HG02798 (cell line): ENCODE results near the gene VPS13D.
"Not testable (repeated sequence)": the region's sequence is repeated elsewhere in the genome, so short reads cannot be mapped to it uniquely, and the experiment has no call there.

Source experiments
- ATAC-seq: cut with Tn5 transposase; IDR thresholded peaks from one replicate; pipeline ENCODE4 v1.9.1; 2021; ENCODE audit warnings: mild to moderate bottlenecking; ENCODE audit not compliant: unreplicated experiment, poor library complexity

Gene VPS13D

GRCh38 chr1:12324973-12325372, 95.1 kb downstream of the VPS13D start:
- not testable (repeated sequence) for ATAC-seq

DNA sequence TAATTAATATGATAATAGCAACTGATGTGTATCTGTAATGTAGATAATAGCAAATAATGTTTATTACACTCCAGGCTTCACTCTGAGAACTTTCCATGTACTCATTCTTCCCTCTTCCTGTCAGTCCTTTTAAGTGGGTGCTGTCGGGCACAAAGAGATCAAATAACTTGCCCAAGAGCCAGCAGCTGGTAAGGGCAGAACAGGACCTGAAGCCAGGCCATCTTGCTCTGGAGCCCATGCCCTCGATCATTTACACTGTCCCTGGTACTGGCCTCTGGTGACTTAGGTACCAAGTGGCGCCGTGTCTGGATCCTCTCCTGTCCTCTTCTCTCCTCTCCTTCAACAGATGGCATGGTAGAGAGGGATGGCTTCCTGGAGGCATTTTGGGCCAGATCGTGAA, 97.2 kb downstream of the VPS13D start:
- ATAC-seq = no peak

DNA sequence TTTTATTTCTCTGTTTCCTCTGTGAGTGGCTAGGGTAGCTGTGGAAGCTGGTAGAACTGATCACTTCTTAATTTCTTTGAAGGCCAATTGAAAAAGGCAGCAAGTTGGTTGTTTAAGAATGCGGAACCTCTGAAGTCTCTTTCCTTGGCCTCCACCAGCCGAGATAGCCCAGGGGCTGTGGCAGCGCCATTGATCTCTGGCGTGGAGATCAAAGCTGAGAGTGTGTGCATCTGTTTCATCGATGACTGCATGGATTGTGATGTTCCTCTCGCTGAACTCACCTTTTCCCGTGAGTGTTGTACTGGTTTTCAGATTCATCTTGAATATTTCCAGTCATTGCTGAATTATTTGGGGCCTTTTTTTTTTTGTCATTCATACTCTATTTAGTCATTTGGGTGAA, 97.7 kb downstream of the VPS13D start:
- no peak for ATAC-seq

DNA sequence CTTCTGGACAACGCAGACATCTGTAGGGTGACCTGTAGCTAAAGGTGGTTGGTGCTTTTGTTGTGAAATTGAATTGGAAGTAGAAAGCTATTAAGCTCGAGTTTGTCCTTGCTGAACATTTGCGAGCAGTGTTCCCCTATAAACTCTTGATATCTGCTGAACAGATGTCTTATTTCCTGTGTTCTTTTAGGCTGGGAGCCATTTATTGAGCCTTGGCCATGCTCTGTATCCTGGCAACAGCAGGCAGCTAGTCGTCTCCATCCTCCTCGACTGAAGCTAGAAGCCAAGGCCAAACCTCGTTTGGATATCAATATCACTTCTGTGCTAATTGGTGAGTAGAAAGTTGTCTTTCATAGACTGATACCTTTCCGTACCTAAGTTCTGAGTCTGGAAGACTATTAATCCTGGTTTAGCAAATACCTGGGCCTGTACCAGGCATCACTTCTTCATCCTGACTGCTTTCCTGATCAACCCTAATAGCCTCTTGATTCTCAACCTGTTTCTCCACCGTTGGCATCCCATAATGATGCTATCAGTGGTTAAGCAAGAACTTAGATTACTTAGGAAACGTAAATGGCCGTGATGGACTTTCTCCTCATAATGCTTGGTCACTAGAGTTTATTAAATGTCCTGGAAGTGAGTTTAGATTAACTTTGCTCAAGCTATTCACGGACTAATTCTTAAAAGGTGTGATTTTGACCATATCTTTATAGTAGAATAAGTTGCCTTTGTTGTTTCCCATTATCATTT, 103.4 kb downstream of the VPS13D start:
- ATAC-seq = no peak

- ATAC-seq = no peak
Observed at GRCh38 chr1:12335815-12336214, 106.0 kb downstream of the VPS13D start.

GRCh38 chr1:12336413-12336812, 106.6 kb downstream of the VPS13D start:
- ATAC-seq = no peak

DNA sequence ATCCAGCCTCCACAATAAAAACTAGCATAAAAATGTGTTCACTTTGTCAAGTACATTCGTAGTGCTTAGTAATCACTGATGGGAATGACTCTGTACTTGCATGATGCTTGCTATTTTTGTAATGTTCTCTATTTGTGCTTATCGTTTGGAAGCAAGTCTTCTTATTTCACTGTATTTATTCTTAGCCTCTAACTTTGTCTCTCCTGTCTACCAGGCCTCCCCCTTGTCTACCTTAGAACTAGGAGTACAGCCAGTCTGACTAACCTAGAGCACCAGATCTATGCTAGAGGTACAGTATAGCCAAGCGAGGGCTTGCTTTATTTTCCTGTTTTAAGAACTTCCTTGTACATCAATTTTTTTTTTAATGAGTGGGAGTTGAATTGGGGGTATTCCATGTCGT, 108.2 kb downstream of the VPS13D start:
- ATAC-seq = no peak

- no peak for ATAC-seq
Observed at GRCh38 chr1:12338823-12339222, 109.0 kb downstream of the VPS13D start.

DNA sequence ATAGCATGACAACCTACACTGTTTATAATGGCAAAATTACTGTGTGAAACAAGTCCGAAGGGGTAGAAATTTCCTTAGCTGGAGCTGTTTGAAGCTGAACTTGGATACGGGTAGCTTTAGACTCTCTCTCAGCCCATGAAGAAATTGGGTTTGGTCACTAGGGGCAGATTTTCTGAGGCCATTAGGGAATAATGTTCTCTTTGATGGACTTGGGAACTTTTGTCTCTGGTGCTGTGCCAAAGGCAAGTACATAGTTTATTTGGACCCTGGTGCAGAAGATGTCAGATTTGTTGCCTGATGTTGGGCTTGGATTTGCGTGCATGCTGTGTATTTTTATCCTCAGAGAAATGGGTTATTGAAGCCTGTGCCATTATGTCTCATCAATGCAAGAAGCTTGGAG, 109.6 kb downstream of the VPS13D start:
- ATAC-seq = no peak

DNA sequence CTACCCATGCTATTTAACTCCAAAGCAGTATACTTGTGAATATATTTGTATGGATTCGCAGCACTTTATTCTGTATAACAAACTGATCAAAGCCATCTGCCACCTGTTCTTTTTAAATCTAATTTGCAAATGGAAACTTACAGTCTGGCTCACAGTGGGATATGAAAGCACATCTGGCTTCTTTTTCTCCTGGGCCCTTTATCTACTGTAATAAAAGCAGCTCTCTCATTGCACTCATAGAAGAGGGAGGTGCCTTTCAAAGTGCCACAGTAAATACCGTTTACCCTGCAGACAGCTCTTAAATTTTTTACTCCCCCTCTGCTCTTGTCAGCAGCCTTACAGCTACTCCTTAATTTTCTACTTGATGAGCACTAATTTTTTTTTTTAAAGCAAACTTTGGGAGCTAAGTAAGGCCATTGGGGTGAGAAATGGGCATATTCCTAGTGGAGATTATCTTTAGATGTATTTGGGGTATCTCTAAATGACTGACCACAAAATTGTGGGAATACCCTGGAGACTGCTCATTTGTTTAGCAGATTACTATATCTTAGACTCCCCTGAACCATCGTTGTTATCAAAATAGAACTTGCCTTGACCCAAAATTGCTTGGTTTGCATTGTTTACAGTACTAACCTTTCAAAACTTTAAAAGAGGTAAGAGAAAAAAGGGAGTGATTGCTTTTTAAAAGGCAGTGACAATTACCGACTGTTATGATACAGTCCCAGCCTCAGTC, 110.1 kb downstream of the VPS13D start:
- no peak for ATAC-seq

GRCh38 chr1:12340544-12340930, 110.7 kb downstream of the VPS13D start:
- ATAC-seq = no peak

- no peak for ATAC-seq
Observed at GRCh38 chr1:12341667-12342066, 111.8 kb downstream of the VPS13D start.

DNA sequence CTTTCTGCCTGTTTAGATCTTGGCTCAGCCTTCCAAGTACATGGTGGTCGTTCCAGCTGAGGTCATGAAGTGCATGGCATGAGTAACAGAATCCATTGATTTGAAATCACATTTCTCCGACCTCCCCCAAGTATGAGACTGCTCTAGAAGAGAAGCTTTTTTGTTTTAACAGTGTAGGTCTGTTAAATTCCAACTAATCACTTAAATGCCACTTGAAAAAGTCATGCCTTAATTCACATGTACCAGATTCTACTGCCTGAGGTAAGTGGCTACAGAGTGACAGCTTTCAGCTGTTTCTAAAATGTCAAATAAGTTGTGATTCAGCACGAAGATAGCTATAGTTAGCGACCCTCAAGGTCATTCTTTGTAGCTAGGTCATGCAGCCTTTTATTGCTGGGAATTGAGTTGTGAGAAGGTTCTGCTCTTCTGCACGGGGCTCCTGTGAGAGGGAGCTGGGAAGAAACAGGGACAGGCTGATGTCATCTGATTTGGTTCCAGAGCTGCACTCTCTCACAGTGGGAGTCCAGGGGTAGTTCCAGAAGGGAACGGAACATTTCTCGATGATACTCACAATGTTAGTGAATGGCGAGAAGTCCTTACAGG, 112.7 kb downstream of the VPS13D start:
- no peak for ATAC-seq

DNA sequence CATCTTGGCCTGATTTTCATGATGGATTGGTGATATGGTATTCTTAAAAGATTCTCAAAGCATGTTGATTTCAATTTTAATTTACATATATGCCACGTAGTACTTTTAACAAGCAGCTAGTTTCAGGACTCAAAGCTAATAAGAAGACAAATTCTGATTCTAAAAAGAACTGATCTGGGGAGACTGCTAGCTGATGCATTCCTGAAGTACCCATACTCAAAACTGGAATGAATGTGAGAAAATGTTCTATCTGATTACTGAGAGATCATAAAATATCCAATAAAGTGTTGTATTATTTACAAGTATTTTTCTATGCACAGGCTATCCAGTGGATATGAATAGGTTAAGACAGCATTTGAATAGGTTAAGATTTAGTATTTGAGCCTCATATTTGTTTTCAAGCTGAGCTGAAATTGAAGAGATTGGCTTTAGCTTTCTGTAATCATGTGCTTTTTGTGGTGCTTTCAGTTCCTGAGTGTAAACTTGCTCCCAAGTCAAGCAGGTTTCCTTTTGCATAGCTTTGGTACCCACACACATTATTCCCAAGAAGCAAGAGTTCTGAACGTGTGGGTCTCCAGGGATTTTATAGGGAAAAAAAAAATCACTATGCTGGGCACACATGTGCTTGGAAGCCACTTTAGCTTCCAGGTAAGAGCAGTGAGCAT, 114.1 kb downstream of the VPS13D start:
- ATAC-seq = no peak

DNA sequence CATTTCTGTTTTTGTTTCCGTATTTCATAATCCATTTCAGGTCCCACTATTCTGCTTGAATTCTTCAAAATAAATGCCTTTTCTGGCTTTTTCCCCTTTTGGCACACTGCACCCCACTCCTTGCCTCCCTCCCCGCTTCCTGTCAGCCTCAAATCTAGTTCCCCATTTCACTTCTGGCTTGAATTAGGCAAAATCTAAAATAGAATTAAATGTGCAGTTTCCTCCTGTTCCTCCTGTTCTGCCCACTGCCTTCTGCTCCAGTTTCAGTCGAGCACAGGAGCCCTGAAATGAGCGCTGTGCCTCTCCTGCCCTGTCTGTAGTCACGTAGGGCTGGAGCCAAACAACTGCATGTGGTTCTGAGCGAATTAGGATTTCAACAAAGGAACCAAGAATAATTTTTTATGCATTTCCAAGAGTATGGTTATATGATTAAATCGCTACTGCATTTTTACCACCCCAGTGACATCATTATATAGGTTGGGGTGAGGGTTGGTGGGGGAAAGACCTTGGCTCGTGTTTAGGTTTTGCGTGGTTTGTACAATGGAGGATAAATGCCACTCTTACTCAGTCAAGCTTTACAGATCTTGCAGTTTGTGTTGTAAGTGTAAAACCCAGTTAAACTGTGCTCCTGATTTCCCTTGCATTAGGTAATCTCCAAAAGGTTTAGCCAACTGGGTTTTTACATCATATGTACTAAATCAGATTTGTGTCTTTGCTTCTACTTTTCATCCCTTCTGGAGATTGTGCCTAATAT, 114.9 kb downstream of the VPS13D start:
- ATAC-seq = no peak

DNA sequence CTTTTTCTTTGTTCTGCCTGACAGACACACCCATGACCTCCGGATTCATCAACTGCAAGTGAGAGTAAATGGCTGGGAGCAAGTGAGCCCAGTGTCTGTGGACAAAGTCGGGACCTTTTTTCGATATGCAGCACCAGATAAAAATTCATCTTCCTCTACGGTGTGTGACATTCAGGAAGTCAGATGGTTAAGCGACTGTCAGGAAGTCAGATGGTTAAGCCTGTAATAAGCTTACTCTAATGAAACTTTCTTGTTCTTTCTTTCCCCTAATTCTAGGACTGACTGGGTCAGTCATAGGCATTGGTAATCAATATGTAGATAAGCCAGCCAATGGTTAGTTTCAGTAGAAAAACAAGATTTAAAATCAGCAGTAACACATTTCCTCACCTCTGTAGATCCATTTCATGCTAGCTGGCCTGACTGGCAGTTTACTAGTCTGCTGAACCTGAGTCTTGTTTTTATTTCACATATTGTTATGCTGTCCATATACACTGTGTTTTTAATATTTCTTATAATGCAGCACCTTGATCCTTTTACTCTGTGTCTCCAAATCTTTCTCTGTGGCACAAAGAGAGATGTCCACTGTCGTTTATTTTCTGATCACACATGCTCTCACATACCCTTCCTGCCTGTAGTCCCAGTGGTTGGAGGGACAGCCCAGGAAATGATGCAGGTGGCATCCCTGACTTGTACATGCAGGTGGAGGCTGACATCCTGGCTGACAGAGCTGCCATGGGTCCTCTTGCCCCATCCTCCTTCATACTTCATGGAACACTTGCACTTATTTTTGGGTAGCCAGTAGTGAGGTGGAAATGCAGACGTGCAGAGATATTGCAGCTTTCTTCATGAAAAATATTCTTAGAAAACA, 115.8 kb downstream of the VPS13D start:
- no peak for ATAC-seq

- no peak for ATAC-seq
Observed at GRCh38 chr1:12346483-12347151, 116.8 kb downstream of the VPS13D start.

GRCh38 chr1:12348113-12348512, 118.3 kb downstream of the VPS13D start:
- ATAC-seq = no peak

GRCh38 chr1:12353981-12354380, 124.2 kb downstream of the VPS13D start:
- ATAC-seq = no peak
